K562 (cell line): ENCODE measurements around the gene QARS1. TPM values are rescaled to one million over a fixed set of nuclear protein-coding genes. Genes with fewer than 3 reads are reported as not detected.
A peak's percentile ranks its signal among the peaks of the same experiment; 100 is the strongest.

Source experiments
- ARNT ChIP-seq, 2 experiments: fragments of 450-650 bp; IDR thresholded peaks; 2 replicates each; pipeline ENCODE4 v1.6.1; 2016; ENCODE audit warnings: mild to moderate bottlenecking in 1 of 2
- ATF1 ChIP-seq, 2 experiments: fragments of 450-650 bp in 1 of 2; IDR thresholded peaks; 2 replicates each; pipeline ENCODE4 v1.6.1; 2016; ENCODE audit warnings: missing compliant biosample characterization in 1 of 2, missing genetic modification characterization in 1 of 2
- DMBX1 ChIP-seq: fragments of 250-450 bp; sonication (Bioruptor Pico); IDR thresholded peaks from 2 replicates; pipeline ENCODE4 v1.8.0; 2022; ENCODE audit warnings: inconsistent platforms, mild to moderate bottlenecking, moderate library complexity, borderline replicate concordance
- ESRRA ChIP-seq: fragments of 450-650 bp; IDR thresholded peaks from 2 replicates; pipeline ENCODE4 v1.6.1; 2014; ENCODE audit warnings: low read depth, mild to moderate bottlenecking, moderate library complexity, borderline replicate concordance
- FOXK2 ChIP-seq, 2 experiments: fragments of 450-650 bp; IDR thresholded peaks in 1 of 2; conservative IDR thresholded peaks in 1 of 2; 2 replicates each; pipeline ENCODE4 v1.6.1; 2016; ENCODE audit warnings: low read depth in 2 of 2, mild to moderate bottlenecking in 1 of 2
- HMG20A ChIP-seq: fragments of 450-650 bp; formaldehyde crosslinking; conservative IDR thresholded peaks from 2 replicates; pipeline ENCODE4 v1.4.0; 2020; ENCODE audit warnings: mild to moderate bottlenecking, mixed read lengths
- KDM5B ChIP-seq: fragments of 200-600 bp; sonication (generic); IDR thresholded peaks from 2 replicates; pipeline ENCODE4 v1.6.1; 2012; ENCODE audit warnings: low read depth, mild to moderate bottlenecking, moderate library complexity, low read length, control low read depth, inconsistent platforms; ENCODE audit not compliant: insufficient replicate concordance
- MAZ ChIP-seq, 2 experiments: fragments of 450-650 bp in 1 of 2; sonication (generic) in 1 of 2; formaldehyde crosslinking; IDR thresholded peaks in 1 of 2; conservative IDR thresholded peaks in 1 of 2; 2 replicates each; pipeline versions ENCODE4 v1.4.0 to v1.5.0; 2020; ENCODE audit warnings: mild to moderate bottlenecking in 1 of 2, missing genetic modification reagents in 1 of 2
- NCOA2 ChIP-seq, 2 experiments: fragments of 450-650 bp; IDR thresholded peaks; 2 replicates each; pipeline ENCODE4 v1.6.1; 2018; ENCODE audit warnings: mild to moderate bottlenecking in 2 of 2, moderate library complexity in 1 of 2; ENCODE audit not compliant: partially characterized antibody in 2 of 2
- NELFE ChIP-seq: IDR thresholded peaks from 2 replicates; pipeline ENCODE4 v1.6.1; 2011; ENCODE audit warnings: mild to moderate bottlenecking; ENCODE audit not compliant: insufficient read depth, insufficient read length
- POLR3A ChIP-seq: IDR thresholded peaks from 2 replicates; pipeline ENCODE4 v1.6.1; 2011; ENCODE audit warnings: borderline replicate concordance, mild to moderate bottlenecking, moderate library complexity; ENCODE audit not compliant: insufficient read length, insufficient read depth; ENCODE audit errors: extremely low read depth
- SMAD1 ChIP-seq: fragments of 150-350 bp; IDR thresholded peaks from 2 replicates; pipeline ENCODE4 v1.6.1; 2014; ENCODE audit warnings: low read length, low read depth; ENCODE audit not compliant: partially characterized antibody
- TFAM ChIP-seq: fragments of 250-450 bp; sonication (Bioruptor Pico); conservative IDR thresholded peaks from 2 replicates; pipeline ENCODE4 v1.5.0; 2021; ENCODE audit warnings: mild to moderate bottlenecking, moderate library complexity
- TRIM24 ChIP-seq, 2 experiments: fragments of 450-650 bp; IDR thresholded peaks; 2 replicates each; pipeline ENCODE4 v1.6.1; 2016
- ZNF253 ChIP-seq: fragments of 250-450 bp; sonication (Bioruptor Pico); conservative IDR thresholded peaks from 2 replicates; pipeline ENCODE4 v1.6.1; 2021; ENCODE audit warnings: mild to moderate bottlenecking
- polyA plus RNA-seq, 8 experiments: library from polyadenylated mRNA; depleted of rRNA in 4 of 8; stranded (reverse) in 5 of 8; unstranded in 3 of 8; fragments of >200 nt; fragmentation: Nextera tagmentation in 2 of 8; fragmentation: Illumina TruSeq in 1 of 8; extraction: Ambion mirVana in 2 of 8; extraction: Trizol in 1 of 8; gene quantifications; 2 replicates each; pipeline versions ENCODE4 v1.2.1 to v1.2.3, GENCODE V29; 2011 to 2014; ENCODE audit warnings: inconsistent platforms in 1 of 8, missing spikeins in 1 of 8
- total RNA-seq, 7 experiments: library from RNA; depleted of rRNA in 6 of 7; stranded (reverse); fragments of >200 nt in 6 of 7; fragmentation: Illumina TruSeq in 2 of 7; extraction: Trizol in 2 of 7; gene quantifications; 2 replicates each; pipeline versions ENCODE4 v1.2.1 to v1.2.3, GENCODE V29; 2011 to 2021; ENCODE audit warnings: low replicate concordance in 1 of 7
- TF ChIP-seq, protein P1 (sequence below): fragments of 450-650 bp; formaldehyde crosslinking; IDR thresholded peaks from 2 replicates; pipeline ENCODE4 v1.4.0; 2020; ENCODE audit warnings: mild to moderate bottlenecking
- TF ChIP-seq, protein P2 (sequence below), 2 experiments: fragments of 200-800 bp in 1 of 2; sonication (Bioruptor generic) in 1 of 2; sonication (generic) in 1 of 2; formaldehyde crosslinking in 1 of 2; IDR thresholded peaks in 1 of 2; conservative IDR thresholded peaks in 1 of 2; 2 replicates each; pipeline versions ENCODE4 v1.5.0 to v1.6.1; 2016 to 2020; ENCODE audit warnings: missing compliant biosample characterization in 1 of 2, missing genetic modification characterization in 1 of 2, missing genetic modification reagents in 1 of 2
- TF ChIP-seq, protein P3 (sequence below): fragments of 250-450 bp; sonication (Bioruptor Pico); IDR thresholded peaks from 2 replicates; pipeline ENCODE4 v1.4.0; 2020; ENCODE audit warnings: mild to moderate bottlenecking, moderate library complexity
- TF ChIP-seq, protein P4 (sequence below): fragments of 200-800 bp; sonication (Bioruptor generic); IDR thresholded peaks from 2 replicates; pipeline ENCODE4 v1.6.1; 2017; ENCODE audit warnings: missing genetic modification characterization, missing compliant biosample characterization

QARS1 gene
- total and polyA plus RNA-seq, 9 of the 15 experiments (the other 6 are each of a cell fraction or from before 2014, with no cell fraction given), result 148 to 310 (median 273) TPM

DNA sequence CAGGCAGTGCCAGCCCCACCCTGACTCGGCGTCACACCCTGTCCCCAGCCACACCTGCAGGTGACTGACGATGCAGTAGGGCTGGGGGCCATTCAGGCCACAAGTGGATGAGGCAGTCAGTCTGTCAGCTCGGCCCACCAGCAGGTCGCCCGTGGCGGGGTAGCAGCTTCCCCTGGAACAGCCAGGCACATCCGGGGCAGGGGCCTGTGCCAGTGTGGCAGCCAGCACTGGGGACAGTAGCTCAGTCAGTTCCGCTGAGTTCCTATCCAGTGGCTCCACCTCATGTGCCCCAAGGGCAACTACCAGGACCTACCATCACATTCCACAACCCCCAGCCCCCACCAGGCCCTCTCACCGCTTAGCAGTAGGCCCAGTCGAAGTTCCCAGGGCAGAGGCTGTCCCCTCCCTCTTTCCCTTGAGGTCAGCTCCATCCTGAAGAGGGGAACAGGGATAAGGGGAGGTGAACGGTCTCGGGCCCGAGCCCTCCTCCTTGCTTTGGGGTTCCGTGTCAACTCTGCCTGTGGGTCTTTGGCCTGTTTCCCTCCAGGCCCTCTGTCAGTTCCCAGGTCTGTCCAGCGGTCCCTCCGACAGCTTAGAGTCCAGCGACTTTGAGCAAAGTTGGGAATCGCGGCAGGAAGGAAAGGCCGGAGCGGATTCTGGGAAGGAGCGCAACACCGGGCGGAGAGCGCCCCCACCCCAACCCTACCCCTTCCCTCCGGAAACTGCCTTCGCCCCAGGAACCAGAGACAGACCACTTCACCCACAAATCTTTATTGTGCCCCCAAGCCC is 28.1 kb upstream of the QARS1 start, which contains the start of gene LAMB2 (continued):
- no peak for TF ChIP-seq DMBX1 (CRISPR knock-in tag)
- no peak for TF ChIP-seq SMAD1
- TF ChIP-seq ESRRA, result peak; percentile 16; the same call in 1 of the 2 replicates
- TF ChIP-seq FOXK2 (conservative IDR thresholded peaks at IDR 0.05 in 1 of 2, IDR thresholded peaks at IDR 0.05 in 1 of 2; ENCODE audit: low read depth in 2 of 2), result no peak
- TF ChIP-seq ATF1 (CRISPR knock-in tag; IDR thresholded peaks at IDR 0.05), result no peak
- no peak for TF ChIP-seq ATF1 (tag; IDR thresholded peaks at IDR 0.05)
- no peak for TF ChIP-seq POLR3A
- TF ChIP-seq, protein P1, sequence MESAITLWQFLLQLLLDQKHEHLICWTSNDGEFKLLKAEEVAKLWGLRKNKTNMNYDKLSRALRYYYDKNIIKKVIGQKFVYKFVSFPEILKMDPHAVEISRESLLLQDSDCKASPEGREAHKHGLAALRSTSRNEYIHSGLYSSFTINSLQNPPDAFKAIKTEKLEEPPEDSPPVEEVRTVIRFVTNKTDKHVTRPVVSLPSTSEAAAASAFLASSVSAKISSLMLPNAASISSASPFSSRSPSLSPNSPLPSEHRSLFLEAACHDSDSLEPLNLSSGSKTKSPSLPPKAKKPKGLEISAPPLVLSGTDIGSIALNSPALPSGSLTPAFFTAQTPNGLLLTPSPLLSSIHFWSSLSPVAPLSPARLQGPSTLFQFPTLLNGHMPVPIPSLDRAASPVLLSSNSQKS (CRISPR knock-in tag), result no peak
- TF ChIP-seq NELFE, result no peak
- TF ChIP-seq, protein P2, sequence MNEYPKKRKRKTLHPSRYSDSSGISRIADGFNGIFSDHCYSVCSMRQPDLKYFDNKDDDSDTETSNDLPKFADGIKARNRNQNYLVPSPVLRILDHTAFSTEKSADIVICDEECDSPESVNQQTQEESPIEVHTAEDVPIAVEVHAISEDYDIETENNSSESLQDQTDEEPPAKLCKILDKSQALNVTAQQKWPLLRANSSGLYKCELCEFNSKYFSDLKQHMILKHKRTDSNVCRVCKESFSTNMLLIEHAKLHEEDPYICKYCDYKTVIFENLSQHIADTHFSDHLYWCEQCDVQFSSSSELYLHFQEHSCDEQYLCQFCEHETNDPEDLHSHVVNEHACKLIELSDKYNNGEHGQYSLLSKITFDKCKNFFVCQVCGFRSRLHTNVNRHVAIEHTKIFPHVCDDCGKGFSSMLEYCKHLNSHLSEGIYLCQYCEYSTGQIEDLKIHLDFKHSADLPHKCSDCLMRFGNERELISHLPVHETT (CRISPR knock-in tag; conservative IDR thresholded peaks at IDR 0.05 in 1 of 2, IDR thresholded peaks at IDR 0.05 in 1 of 2), result no peak
- TF ChIP-seq ZNF253 (CRISPR knock-in tag), result no peak
- TF ChIP-seq, protein P3, sequence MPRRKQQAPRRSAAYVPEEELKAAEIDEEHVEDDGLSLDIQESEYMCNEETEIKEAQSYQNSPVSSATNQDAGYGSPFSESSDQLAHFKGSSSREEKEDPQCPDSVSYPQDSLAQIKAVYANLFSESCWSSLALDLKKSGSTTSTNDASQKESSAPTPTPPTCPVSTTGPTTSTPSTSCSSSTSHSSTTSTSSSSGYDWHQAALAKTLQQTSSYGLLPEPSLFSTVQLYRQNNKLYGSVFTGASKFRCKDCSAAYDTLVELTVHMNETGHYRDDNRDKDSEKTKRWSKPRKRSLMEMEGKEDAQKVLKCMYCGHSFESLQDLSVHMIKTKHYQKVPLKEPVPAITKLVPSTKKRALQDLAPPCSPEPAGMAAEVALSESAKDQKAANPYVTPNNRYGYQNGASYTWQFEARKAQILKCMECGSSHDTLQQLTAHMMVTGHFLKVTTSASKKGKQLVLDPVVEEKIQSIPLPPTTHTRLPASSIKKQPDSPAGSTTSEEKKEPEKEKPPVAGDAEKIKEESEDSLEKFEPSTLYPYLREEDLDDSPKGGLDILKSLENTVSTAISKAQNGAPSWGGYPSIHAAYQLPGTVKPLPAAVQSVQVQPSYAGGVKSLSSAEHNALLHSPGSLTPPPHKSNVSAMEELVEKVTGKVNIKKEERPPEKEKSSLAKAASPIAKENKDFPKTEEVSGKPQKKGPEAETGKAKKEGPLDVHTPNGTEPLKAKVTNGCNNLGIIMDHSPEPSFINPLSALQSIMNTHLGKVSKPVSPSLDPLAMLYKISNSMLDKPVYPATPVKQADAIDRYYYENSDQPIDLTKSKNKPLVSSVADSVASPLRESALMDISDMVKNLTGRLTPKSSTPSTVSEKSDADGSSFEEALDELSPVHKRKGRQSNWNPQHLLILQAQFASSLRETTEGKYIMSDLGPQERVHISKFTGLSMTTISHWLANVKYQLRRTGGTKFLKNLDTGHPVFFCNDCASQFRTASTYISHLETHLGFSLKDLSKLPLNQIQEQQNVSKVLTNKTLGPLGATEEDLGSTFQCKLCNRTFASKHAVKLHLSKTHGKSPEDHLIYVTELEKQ (CRISPR knock-in tag), result no peak
- no peak for TF ChIP-seq NCOA2 (IDR thresholded peaks at IDR 0.05; ENCODE audit: partially characterized antibody in 2 of 2)
- TF ChIP-seq, protein P4, sequence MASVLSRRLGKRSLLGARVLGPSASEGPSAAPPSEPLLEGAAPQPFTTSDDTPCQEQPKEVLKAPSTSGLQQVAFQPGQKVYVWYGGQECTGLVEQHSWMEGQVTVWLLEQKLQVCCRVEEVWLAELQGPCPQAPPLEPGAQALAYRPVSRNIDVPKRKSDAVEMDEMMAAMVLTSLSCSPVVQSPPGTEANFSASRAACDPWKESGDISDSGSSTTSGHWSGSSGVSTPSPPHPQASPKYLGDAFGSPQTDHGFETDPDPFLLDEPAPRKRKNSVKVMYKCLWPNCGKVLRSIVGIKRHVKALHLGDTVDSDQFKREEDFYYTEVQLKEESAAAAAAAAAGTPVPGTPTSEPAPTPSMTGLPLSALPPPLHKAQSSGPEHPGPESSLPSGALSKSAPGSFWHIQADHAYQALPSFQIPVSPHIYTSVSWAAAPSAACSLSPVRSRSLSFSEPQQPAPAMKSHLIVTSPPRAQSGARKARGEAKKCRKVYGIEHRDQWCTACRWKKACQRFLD (CRISPR knock-in tag), result no peak
- TF ChIP-seq ARNT (IDR thresholded peaks at IDR 0.05), result no peak
- no peak for TF ChIP-seq HMG20A (CRISPR knock-in tag)
- no peak for TF ChIP-seq TFAM (CRISPR knock-in tag)
- no peak for TF ChIP-seq KDM5B
- peak in 1 of 2 experiments; percentile 47; a peak in 2 of 4 replicates for TF ChIP-seq MAZ (CRISPR knock-in tag; conservative IDR thresholded peaks at IDR 0.05 in 1 of 2, IDR thresholded peaks at IDR 0.05 in 1 of 2)
- no peak for TF ChIP-seq TRIM24 (IDR thresholded peaks at IDR 0.05)
